ENCODE results near the gene DYRK1B. TPM values are rescaled to one million over a fixed set of nuclear protein-coding genes. Genes with fewer than 3 reads are reported as not detected.
A peak's percentile ranks its signal among the peaks of the same experiment; 100 is the strongest.
"Not testable (repeated sequence)": the region's sequence is repeated elsewhere in the genome, so short reads cannot be mapped to it uniquely, and the experiment has no call there.

Gene DYRK1B
- total RNA-seq, 2 experiments from 2014 or later, result 5.4 to 7.0 TPM

- ATAC-seq (no peak), DNase-seq (no peak)
- H3K27me3 Mint-ChIP-seq, result no peaks in the 10 kb centered on the region
- no peak overlapping the region for H3K27ac Mint-ChIP-seq
- no peaks in the 10 kb centered on the region for H3K36me3 Mint-ChIP-seq (ENCODE audit: low read depth)
- H3K4me3 Mint-ChIP-seq, result no peak overlapping the region
- CTCF ChIA-PET, result interaction anchor here (2.0 kb wide), 1 partner anchor 14 kb away, joined by 4 read pairs; no protein-coding TSS in a partner anchor
- H3K4me1 Mint-ChIP-seq (ENCODE audit: low read depth), result no peaks in the 10 kb centered on the region
- intact Hi-C loops (cut with micrococcal nuclease), result no loop called here
- H3K9me3 Mint-ChIP-seq, result no peaks in the 10 kb centered on the region
- POLR2A ChIA-PET, result interaction anchor here (0.8 kb wide), 1 partner anchor 11 kb away, joined by 3 read pairs; no protein-coding TSS in a partner anchor
- TF ChIP-seq CTCF (IDR thresholded peaks at IDR 0.05), result no peak
Observed at GRCh38 chr19:39878398-39878797, 44.4 kb upstream of the DYRK1B start.

- H3K36me3 Mint-ChIP-seq (ENCODE audit: low read depth); ATAC-seq; H3K4me1 Mint-ChIP-seq (ENCODE audit: low read depth); H3K27ac Mint-ChIP-seq; DNase-seq; H3K27me3 Mint-ChIP-seq; POLR2A ChIA-PET; intact Hi-C loops (cut with micrococcal nuclease); H3K9me3 Mint-ChIP-seq; H3K4me3 Mint-ChIP-seq: not testable (repeated sequence)
- CTCF ChIA-PET, result interaction anchor here (2.0 kb wide), 1 partner anchor 14 kb away, joined by 4 read pairs; no protein-coding TSS in a partner anchor
Observed at GRCh38 chr19:39877982-39878381, 44.0 kb upstream of the DYRK1B start.

- H3K27ac Mint-ChIP-seq; H3K36me3 Mint-ChIP-seq (ENCODE audit: low read depth); H3K4me3 Mint-ChIP-seq; POLR2A ChIA-PET; intact Hi-C loops (cut with micrococcal nuclease); H3K9me3 Mint-ChIP-seq; H3K4me1 Mint-ChIP-seq (ENCODE audit: low read depth); H3K27me3 Mint-ChIP-seq: not testable (repeated sequence)
- CTCF ChIA-PET, result interaction anchor here (2.0 kb wide), 1 partner anchor 13 kb away, joined by 4 read pairs; no protein-coding TSS in a partner anchor
- peak; percentile 51 for DNase-seq
- peak; percentile 47 for ATAC-seq
Observed at GRCh38 chr19:39877488-39877887, 43.5 kb upstream of the DYRK1B start.

GRCh38 chr19:39876486-39876885 is 42.5 kb upstream of the DYRK1B start:
- CTCF ChIA-PET; POLR2A ChIA-PET; intact Hi-C loops (cut with micrococcal nuclease); ATAC-seq; H3K27ac Mint-ChIP-seq; DNase-seq; H3K36me3 Mint-ChIP-seq (ENCODE audit: low read depth); H3K27me3 Mint-ChIP-seq; H3K4me1 Mint-ChIP-seq (ENCODE audit: low read depth); H3K4me3 Mint-ChIP-seq; H3K9me3 Mint-ChIP-seq: not testable (repeated sequence)

- H3K27me3 Mint-ChIP-seq; intact Hi-C loops (cut with micrococcal nuclease); DNase-seq; CTCF ChIA-PET; H3K4me1 Mint-ChIP-seq (ENCODE audit: low read depth); ATAC-seq; H3K4me3 Mint-ChIP-seq; H3K36me3 Mint-ChIP-seq (ENCODE audit: low read depth); H3K27ac Mint-ChIP-seq; POLR2A ChIA-PET; H3K9me3 Mint-ChIP-seq: not testable (repeated sequence)
Observed at GRCh38 chr19:39875401-39875864, 41.5 kb upstream of the DYRK1B start.

- Mint-ChIP-seq H3K4me1 (ENCODE audit: low read depth) (no peaks in the 10 kb centered on the region), H3K27ac (no peak overlapping the region), H3K4me3 (no peak overlapping the region), H3K27me3 (no peaks in the 10 kb centered on the region), H3K36me3 (ENCODE audit: low read depth) (no peaks in the 10 kb centered on the region), H3K9me3 (no peaks in the 10 kb centered on the region)
- CTCF ChIA-PET, result no interaction called here
- ATAC-seq, result no peak
- TF ChIP-seq CTCF (IDR thresholded peaks at IDR 0.05), result no peak
- POLR2A ChIA-PET, result no interaction called here
- intact Hi-C loops (cut with micrococcal nuclease), result no loop called here
- DNase-seq, result no peak
Observed at GRCh38 chr19:39874404-39874803, 40.4 kb upstream of the DYRK1B start.

- ATAC-seq (no peak), DNase-seq (no peak)
- Mint-ChIP-seq H3K4me1 (ENCODE audit: low read depth) (no peaks in the 10 kb centered on the region), H3K9me3 (no peaks in the 10 kb centered on the region), H3K36me3 (ENCODE audit: low read depth) (no peaks in the 10 kb centered on the region), H3K27ac (no peak overlapping the region), H3K27me3 (no peaks in the 10 kb centered on the region), H3K4me3 (no peak overlapping the region)
- CTCF ChIA-PET, result no interaction called here
- POLR2A ChIA-PET, result no interaction called here
- TF ChIP-seq CTCF (IDR thresholded peaks at IDR 0.05), result no peak
- intact Hi-C loops (cut with micrococcal nuclease), result no loop called here
Observed at GRCh38 chr19:39873385-39873784, 39.4 kb upstream of the DYRK1B start.
